HG03342 (cell line): Measurements from ENCODE around the gene HMX2.
"Not testable (repeated sequence)": the region's sequence is repeated elsewhere in the genome, so short reads cannot be mapped to it uniquely, and the experiment has no call there.

ENCODE experiments used
- ATAC-seq: cut with Tn5 transposase; IDR thresholded peaks from one replicate; pipeline ENCODE4 v1.9.1; 2021; ENCODE audit warnings: mild to moderate bottlenecking, moderate library complexity; ENCODE audit not compliant: unreplicated experiment

HMX2 gene

DNA sequence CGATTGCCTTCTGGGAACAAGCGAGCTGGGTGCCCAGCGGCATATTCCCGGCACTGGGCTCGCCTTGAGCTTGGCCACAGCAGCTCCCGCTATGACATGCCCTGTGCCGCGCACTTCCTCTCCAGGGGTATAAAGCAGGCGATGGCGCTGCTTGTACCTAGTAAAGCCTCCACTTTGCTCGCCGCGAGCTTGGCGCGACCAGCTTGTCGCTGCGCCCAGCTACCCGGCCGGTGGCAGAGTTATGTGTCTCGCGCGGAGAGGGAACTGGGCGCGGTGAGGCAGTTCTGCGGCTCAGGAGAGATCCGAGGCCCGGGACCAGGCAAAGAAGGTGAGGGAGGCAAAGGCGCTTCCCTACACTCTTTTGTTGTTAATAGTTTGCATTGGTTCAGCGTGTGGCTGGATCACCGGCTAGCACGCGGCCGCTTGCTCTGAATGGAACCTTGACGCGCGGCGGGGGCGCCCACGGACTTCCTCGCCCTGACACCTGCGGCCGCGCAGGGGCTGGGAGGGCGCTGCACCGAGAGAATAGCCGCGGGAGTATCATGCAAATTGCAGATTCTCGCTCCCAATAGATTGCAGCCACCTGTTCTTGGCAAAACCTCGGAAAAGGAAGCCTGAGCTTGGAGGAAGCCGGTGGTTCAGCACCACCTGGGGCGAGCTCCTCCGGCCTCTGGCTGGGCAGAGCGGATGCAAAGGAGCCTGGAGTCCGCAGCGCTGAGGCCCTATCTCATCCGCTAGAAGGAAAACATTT lies 3.2 kb downstream of the HMX2 start:
- ATAC-seq: no peak

GRCh38 chr10:123151737-123152135 lies 3.8 kb downstream of the HMX2 start:
- no peak for ATAC-seq

DNA sequence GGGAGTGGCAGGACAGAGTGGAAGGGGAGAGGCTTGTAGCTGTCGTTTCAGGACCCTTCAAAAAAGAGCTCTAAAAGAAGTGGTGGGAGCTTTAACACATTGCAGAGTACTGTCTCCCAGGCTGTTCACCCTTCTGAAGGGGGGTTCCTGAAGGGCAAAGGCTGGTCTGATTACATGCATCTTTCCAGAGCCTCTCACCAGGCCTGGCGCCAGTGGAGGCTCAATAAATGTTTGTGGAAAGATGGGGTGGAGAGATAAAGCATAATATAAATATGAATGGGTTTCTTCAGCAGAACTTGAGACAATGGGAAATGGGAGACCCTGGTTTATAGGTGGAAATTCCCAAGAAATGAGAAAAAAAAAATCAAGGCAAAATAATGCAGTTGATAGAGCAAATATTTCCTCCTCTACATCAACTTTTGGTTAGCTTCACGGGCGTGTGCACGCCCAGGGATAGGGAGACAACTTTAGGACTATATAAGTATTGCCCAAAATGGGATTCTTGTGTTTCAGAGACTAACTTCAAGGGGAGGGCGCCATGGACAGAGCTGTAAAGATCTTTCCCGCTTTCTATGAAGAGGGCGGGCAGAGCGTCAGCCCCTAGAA lies 5.7 kb downstream of the HMX2 start:
- no peak for ATAC-seq

DNA sequence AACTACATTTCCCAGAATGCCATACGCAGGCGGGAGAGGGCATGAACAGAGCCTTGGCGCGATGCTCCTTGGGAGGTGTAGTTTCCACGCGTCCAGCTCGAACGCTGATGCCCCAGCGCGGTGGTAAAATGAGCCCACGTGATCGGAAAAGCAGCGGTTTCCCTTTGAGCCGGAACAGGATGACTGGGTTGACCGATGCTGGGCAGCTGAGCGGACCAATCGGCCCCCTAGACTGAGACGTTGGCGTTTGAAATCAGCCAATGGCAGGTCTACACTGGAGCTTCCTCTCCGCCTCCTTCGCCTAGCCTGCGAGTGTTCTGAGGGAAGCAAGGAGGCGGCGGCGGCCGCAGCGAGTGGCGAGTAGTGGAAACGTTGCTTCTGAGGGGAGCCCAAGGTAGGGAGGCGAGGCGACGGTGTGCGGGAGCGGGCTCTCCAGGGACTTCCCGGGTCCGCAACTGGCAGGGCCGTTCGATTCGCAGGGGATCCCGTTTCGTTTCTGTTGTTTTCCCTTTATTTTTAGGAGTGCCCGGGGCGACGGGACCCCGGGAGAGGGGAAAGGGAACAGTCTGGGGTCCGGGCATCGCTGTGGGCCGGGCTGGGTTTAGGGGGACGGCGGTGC lies 6.3 kb downstream of the HMX2 start, which contains the start of gene BUB3:
TSS of gene BUB3 (plus strand) at position 311 of the 619 bp plus-strand sequence. CDS start 516 bp downstream, outside the sequence.
- peak; percentile 91 for ATAC-seq

GRCh38 chr10:123154711-123155505 lies 7.0 kb downstream of the HMX2 start:
- peak; percentile 40 for ATAC-seq

DNA sequence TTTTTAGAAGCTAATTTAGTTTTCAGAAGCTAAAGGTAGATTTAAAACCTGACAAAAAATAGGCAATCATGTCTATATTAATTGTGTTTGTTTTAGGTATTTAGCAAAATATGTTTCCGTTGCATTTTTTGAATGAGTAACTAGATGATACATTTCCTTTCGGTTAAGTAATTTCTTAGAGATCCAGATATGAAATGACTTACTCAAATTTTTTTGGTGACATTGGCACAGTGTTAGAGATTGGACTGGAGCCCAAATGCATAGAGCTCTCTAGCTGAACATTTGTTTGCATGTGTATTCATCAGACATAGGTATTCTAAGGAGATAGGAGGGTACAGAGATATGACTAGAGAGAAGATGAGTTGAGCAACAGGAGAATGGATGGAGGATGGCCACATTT lies 8.1 kb downstream of the HMX2 start:
- no peak for ATAC-seq

GRCh38 chr10:123157210-123157609 lies 9.3 kb downstream of the HMX2 start:
- no peak for ATAC-seq

DNA sequence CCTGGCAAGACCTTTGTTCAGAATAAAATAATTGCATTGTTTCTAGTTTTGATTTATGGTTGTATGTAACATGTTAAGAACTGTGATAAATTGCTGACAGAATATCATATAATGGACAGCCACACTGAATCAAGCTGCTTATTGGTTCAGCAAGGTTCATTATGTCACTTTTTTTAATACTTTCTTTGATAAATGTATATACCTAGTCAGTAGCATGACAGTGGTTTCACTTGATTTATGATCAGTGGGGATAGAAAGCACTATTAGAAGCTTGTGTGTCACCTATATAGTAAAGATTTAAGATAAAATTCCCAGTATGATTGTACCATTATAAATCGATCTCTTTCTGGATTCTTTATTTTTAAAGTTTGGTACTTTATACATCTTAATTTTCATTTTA lies 10.7 kb downstream of the HMX2 start:
- ATAC-seq: no peak

- ATAC-seq: no peak
Observed at GRCh38 chr10:123160311-123160980, 12.5 kb downstream of the HMX2 start.

DNA sequence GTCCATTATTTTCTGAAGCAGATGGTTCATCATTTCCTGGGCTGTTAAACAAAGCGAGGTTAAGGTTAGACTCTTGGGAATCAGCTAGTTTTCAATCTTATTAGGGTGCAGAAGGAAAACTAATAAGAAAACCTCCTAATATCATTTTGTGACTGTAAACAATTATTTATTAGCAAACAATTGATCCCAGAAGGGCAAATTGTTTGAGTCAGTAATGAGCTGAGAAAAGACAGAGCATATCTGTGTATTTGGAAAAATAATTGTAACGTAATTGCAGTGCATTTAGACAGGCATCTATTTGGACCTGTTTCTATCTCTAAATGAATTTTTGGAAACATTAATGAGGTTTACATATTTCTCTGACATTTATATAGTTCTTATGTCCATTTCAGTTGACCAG lies 16.4 kb downstream of the HMX2 start:
- ATAC-seq: no peak

GRCh38 chr10:123165445-123166072 lies 17.6 kb downstream of the HMX2 start:
- no peak for ATAC-seq

DNA sequence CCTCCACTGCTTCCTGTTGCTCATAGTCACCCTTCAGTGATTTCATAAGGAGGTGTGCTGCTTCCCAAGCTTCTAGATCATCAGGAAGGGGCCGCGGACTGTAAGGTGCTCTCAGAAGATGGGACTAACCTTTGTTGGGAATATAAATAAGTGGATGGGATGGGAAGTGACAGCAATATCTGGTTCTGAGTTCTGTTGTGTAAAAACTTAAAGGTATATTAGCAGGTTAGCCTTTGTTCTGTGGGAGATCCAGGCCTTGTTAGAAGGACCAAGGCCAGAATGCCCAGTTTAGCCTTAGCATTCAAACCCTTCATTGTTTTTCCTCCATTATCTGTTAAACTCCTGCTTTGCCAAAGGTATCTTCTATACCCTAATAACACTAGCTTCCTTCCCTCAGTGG lies 18.7 kb downstream of the HMX2 start:
- ATAC-seq: no peak

GRCh38 chr10:123170961-123171360 lies 23.0 kb downstream of the HMX2 start:
- ATAC-seq: no peak

- not testable (repeated sequence) for ATAC-seq
Observed at GRCh38 chr10:123171616-123172015, 23.7 kb downstream of the HMX2 start.

- ATAC-seq: no peak
Observed at GRCh38 chr10:123175389-123176387, 27.8 kb downstream of the HMX2 start.

DNA sequence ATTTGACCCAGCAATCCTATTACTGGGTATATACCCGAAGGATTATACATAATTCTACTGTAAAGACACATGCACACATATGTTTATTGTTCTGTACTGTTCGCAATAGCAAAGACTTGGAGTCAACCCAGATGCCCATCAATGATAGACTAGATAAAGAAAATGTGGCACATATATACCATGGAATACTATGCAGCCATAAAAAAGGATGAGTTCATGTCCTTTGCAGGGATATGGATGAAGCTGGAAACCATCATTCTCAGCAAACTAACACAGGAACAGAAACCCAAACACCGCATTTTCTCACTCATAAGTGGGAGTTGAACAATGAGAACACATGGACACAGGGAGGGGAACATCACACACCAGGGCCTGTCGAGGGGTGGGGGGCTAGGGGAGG lies 30.5 kb downstream of the HMX2 start:
- not testable (repeated sequence) for ATAC-seq

DNA sequence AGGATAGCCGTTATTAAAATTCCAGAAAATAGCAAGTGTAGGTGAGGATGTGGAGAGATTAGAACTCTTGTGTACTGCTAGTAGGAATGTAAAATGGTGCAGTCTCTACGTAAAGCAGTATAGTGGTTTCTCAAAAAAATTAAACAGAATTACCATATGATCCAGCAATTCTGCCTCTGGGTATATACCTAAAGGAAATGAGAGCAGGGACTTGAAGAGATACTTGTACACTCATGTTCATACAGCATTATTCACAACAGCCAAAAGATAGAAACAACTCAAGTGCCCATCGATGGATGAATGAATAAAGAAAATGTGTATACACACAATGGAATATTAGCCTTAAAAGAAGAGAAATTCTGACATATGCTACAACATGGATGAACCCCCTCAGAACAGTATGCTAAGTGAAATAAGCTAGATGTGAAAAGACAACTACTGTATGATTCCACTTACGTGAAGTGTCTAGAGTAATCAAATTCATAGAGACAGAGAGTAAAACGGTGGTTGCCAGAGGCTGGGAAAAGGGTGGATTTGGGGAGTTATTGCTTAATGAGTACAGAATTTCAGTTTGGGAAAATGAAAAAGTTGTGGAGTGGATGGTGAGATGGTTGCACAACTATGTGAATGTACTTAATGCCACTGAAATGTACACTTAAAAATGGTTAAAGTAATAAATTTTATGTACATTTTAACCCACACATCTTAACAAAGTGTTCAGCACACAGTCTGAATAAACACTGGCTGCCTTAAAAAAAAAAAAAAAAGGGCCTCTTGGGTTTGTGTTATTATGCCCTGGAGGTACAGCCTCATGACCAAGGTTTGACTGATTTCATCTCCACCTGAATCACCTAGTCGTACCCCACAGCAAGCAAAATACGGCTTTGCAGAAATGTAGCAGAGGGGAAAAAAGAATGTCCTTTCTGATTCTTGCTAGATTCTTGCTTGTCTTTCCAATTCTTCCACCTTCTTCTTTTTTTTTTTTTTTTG lies 32.5 kb downstream of the HMX2 start:
- ATAC-seq: no peak

- ATAC-seq: no peak
Observed at GRCh38 chr10:123183724-123184123, 35.8 kb downstream of the HMX2 start.
